ENCODE results near the gene CSRNP2.

CSRNP2 gene

GRCh38 chr12:51077930-51078329, 5.5 kb downstream of the CSRNP2 start:
- DNase-seq (ENCODE audit: low read depth): no peak

- no peak for DNase-seq (ENCODE audit: low read depth)
Observed at GRCh38 chr12:51076236-51076930, 7.0 kb downstream of the CSRNP2 start.

- no peak for DNase-seq (ENCODE audit: low read depth)
Observed at GRCh38 chr12:51075390-51075789, 8.0 kb downstream of the CSRNP2 start.

- DNase-seq (ENCODE audit: low read depth): no peak
Observed at GRCh38 chr12:51071663-51072062, 11.7 kb downstream of the CSRNP2 start.

GRCh38 chr12:51070004-51070403, 13.4 kb downstream of the CSRNP2 start:
- no peak for DNase-seq (ENCODE audit: low read depth)

- DNase-seq (ENCODE audit: low read depth): no peak
Observed at GRCh38 chr12:51067771-51068170, 15.6 kb downstream of the CSRNP2 start.

- no peak for DNase-seq (ENCODE audit: low read depth)
Observed at GRCh38 chr12:51067229-51067628, 16.2 kb downstream of the CSRNP2 start.

GRCh38 chr12:51065530-51065929, 17.9 kb downstream of the CSRNP2 start:
- DNase-seq (ENCODE audit: low read depth): no peak

GRCh38 chr12:51062631-51063397, 20.6 kb downstream of the CSRNP2 start:
- no peak for DNase-seq (ENCODE audit: low read depth)

GRCh38 chr12:51059086-51059485, 24.3 kb downstream of the CSRNP2 start:
- no peak for DNase-seq (ENCODE audit: low read depth)

GRCh38 chr12:51056242-51056641, 27.2 kb downstream of the CSRNP2 start:
- no peak for DNase-seq (ENCODE audit: low read depth)

GRCh38 chr12:51055060-51055459, 28.3 kb downstream of the CSRNP2 start:
- DNase-seq (ENCODE audit: low read depth): no peak

GRCh38 chr12:51051787-51052186, 31.6 kb downstream of the CSRNP2 start:
- DNase-seq (ENCODE audit: low read depth): no peak

GRCh38 chr12:51049525-51049924, 33.9 kb downstream of the CSRNP2 start:
- no peak for DNase-seq (ENCODE audit: low read depth)

GRCh38 chr12:51048661-51049251, 34.6 kb downstream of the CSRNP2 start:
- no peak for DNase-seq (ENCODE audit: low read depth)

GRCh38 chr12:51047655-51048540, 35.5 kb downstream of the CSRNP2 start, which contains the start of gene LETMD1:
Gene LETMD1, plus strand, starts transcription at chr12:51048327. Its CDS starts 30 bp downstream, at chr12:51048357.
- DNase-seq (ENCODE audit: low read depth): peak; percentile 86

GRCh38 chr12:51036279-51036678, 47.1 kb downstream of the CSRNP2 start:
- DNase-seq (ENCODE audit: low read depth): no peak

- DNase-seq (ENCODE audit: low read depth): no peak
Observed at GRCh38 chr12:51033457-51034089, 49.8 kb downstream of the CSRNP2 start.

- DNase-seq (ENCODE audit: low read depth): no peak
Observed at GRCh38 chr12:51033048-51033447, 50.3 kb downstream of the CSRNP2 start.

GRCh38 chr12:51028813-51029150, 54.6 kb downstream of the CSRNP2 start:
- DNase-seq (ENCODE audit: low read depth): no peak

- no peak for DNase-seq (ENCODE audit: low read depth)
Observed at GRCh38 chr12:51028126-51028812, 55.1 kb downstream of the CSRNP2 start.
